NCI-H345 treated with DMSO at 0.1 percent for 48 hours (cell line): ENCODE results near the gene NFIX.

ENCODE experiments used
- DNase-seq: peaks from one replicate; lab custom pipeline; 2025; ENCODE audit not compliant: unreplicated experiment; lab: John Stamatoyannopoulos, UW

The NFIX gene

DNA sequence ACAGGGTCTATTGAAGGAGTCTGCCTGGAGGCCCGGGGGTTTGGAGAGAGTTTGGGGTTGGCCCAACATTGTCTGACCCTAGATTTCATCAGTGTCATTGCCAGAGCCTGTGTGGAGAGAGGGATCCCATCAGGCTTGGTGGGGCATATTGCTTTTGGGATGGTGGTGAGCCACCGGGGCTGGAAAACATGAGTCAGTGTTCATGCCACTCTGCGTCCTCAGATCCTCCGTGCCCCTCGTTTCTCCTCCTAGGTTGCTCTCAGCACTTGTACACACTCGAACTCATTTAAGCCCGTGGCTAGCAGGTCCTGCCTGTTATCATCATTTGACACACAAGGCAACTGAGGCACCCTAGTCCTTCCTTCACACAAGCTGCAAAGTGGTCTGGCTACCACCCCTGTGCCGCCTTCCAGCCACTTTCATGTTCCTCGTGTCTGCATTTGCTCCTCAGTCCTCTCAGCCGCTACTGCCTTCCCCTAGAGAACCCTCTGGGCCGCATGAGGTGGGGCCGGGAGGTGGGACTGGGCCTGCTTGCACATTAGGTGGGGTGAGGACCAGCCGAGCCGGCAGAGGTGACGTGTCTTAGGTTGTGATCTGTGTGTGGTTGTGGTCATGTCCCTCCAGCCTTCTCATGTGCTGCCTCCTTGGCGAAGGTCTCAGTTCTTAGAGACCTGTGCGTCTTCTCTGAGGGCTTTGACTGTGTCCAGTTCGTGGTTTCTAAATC, 126.4 kb downstream of the NFIX start:
- DNase-seq: no peak

DNA sequence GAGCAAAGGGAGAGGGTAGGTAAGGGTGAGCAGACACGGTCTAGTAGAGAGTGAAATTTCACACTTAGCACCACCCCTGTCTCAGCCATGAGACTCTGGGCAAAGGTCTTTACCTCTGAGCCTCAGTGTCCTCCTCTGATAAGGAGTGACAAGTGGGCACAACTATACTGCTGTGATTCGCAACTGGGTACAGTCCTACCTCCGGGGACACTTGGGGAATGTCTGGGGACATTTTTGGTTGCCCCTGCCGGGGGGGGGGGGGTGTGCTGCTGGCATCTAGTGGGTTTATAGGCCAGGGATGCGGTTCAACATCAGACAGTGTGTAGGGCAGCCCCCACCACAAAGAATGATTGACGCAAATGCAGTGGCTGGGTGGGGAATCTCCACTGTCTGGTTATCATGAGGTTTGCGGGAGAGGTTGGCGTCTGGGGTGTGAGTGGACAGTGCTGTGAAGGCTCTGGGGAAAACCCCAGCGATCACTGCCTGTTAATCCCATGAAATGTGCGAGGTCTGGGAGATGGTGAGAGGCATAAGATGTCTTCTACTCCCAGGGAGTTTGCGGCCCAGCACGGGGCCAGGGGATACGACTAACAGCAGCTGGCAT, 127.1 kb downstream of the NFIX start:
- no peak for DNase-seq

DNA sequence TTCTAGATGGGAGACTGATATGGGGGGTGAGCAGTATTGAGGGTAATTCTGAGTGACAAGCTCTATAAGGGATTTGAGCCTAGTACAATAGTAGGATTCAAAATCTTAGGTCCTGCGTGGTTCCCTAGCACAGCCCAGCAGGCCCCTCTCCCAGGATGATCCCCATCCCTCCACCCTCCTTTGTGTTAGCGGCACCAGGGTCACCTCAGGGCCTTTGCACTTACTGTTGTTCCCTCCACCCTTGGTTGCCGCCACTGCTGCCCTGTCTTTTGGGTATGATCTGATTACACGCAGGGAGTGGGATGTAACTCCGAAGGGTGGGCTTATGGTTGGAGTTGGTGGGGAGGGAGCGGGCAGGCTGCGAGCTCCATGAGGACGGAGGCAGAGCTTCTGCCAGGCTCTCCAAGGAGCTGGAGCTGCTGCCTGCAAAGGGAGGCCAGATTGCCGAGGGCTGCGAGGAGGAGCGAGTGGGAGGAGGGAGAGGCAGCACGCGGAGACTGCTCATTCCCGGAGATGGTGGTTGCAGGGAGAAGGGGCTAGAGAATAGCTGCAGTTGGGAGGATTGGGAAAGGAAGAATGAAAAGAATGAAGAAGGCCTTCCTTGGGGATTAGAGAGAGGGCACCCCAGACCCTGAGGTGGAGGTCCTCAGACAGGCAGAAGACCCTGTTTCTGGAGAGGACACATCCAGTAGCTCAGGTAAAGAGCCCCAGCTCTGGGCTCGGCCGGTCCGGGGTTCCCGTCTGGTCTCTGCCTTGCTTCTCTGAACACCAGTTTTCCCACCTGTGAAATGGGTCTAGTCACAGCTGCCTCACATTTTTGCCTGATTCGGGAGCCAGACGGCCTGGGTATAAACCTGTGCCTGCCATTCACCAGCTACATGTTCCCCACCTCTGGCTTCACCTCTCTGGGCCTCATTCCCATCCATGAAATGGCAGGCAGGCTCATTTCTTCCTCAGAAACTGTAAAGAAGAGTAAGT, 128.0 kb downstream of the NFIX start:
- DNase-seq: no peak

DNA sequence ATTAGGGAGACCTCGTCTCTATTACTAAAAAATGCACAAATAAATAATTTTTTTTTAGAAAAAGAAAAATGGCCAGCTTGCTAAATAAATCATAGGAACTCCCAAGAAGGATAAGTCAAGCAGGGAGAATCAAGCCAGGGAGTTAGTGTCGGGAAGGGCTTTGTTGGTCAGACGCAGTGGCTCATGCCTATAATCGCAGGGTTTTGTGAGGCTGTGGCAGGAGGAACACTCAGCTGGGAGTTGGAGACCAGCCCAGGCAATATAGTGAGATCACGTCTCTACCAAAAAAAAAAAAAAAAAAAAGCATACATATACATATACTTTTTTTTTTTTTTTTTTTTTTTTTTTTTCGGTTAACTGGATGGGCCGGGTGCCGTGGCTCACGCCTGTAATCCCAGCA, 131.8 kb downstream of the NFIX start:
- no peak for DNase-seq

DNA sequence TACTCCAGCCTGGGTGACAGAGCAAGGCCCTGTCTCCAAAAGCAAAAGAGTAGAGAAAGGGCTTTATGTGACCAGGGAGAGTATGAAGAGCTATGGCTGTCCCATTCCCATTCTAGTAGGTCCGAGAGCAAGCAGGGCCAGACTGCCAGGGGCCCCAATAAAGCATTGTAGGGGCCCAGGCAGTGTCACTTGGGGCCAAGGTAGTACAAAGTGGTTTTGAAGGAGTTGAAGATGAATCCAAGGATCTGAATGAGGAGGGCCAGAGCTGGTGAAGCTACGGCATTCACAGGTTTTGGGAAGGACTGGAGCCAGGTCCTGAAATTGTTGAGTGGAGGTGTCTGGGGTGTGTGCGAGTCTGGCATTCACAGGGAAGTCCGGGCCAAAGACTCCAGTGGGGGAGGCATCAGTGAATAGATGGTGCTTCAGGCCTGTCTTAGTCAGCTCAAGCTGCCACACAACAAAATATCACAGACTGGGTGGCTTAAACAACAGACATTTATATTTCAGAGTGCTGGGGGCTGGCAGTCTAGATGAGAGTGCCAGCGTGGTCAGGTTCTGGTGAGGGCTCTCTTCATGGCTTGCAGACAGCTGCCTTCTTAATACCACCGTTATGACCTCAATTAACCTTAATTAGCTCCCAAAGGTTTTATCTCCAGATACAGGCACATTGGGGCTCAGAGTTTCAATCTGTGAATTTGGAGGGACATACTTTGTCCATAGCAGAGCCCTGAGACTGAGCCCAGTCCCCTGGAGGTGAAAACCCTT, 132.7 kb downstream of the NFIX start:
- no peak for DNase-seq

DNA sequence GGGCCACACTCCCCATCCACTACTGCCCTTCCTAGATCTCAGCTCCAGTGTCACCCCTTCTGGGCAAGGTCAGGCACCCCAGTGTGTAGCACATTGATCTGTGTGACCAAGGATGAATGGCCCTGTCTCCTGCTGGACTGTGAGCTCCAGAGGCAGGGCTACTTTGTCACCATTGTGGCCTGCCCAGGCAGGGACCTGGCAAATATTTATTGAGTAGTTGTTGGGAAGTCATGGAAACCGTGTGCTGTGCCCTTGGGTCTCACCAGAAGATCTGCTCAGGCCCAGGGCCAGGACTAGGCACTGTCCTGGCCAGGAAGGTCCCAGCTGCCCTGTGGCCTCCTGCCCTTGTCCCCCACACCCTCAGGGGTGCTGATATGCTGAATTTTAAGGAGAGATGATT, 133.3 kb downstream of the NFIX start:
- no peak for DNase-seq

DNA sequence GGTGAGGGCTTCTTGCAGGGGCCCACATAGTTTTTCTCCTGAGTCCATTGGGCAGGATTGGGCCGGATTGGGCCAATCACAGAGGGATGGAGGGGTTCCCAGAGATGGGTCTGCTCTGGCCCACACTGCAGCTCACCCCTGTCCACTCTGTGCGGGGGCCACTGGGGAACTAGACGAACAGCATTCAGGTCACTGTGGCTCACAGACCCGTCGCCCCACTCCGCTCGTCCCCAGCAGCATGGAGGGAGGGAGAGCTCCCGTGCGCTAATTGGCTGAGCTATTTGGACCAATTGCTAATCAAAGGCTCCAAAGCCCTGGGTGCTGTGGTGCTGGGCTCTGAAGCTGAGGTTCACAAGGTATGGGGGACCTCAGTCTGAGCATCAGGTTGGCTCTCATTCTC, 134.1 kb downstream of the NFIX start:
- DNase-seq: no peak

DNA sequence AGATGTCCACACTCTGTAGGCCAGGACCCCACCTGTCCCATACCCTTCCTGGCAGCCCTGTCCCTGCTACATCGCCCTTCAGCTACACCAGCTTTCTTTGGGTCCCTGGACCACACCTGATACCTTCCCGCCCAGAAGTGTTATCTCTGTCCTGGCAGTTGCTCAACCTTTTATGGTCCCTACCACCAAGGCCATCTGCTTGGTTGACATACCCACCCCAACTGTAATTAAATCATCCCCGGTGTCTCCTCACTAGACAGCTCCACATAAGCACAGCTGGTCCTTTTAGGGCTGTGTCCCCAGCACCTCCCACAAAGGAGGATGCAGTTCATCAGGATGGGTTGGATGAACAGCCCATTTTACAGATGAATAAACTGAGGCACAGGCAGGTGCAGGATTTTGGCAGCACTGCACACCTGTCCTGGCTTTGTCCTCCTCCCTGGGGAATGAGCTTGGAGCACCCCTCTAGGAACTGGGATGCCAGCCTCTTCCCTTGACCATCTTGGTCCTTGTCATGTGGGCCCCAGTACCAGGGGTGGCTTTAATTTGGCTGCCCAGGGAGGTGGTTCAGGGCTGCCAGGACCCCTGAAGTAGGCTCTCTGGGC, 135.7 kb downstream of the NFIX start:
- DNase-seq: no peak

DNA sequence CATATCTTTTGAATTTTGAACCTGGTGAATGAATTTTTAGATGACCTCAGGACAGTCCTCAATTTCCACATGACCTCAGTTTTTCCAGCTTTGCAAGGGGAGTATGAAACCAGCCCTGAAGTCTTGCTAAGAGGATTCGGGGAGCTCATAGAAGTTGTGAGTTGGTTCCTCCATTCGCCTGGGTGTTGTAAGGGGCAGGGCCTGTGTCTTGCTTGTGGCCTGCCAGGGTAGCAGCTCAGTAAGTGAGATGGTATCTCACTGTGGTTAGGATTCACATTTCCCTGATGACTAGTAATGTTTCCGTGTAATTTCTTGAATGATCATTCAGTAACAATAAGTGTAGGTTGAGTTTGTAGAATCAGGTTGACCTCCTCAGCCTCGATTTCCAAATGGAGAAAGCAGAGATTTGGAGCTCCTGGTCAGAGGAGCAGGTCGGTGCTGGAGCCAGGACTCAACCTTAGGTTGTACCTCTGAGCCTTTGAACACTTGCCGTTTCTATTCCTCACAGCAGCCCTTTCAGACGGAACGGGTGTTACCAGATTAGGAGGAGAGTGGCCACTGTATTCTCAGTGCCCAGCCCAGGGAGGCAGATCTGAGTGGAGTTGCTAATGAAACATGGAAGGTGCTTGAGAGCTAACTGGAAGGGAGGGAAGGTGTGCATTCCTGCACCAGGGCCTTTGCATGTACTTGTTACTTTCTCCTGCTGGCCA, 137.4 kb downstream of the NFIX start:
- DNase-seq: no peak

DNA sequence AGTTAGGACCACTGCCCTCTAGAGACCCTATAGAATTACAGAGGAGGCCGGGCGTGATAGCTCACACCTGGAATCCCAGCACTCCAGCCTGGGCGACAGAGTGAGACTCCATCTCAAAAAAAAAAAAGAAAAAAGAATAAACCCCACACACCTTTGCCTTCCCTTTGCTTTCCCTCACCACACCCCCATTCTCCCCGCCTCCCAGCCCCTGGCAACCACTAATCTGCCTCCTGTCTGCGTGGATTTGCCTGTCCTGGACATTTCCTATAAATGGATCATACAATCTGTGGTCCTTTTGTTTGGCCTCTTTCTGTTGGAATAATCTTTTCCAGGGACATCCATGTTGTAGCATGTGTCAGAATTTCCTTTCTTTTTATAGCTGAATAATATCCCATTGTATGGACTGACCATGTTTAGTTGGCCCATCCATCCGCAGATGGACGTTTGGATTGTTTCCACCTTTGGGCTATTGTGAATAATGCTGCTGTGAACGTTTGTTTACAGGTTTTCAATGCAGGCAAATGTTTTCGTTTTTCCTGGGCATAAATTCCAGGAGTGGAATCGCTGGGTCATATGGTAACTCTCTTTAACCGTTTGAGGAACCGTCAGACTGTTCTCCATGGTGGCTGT, 138.1 kb downstream of the NFIX start:
- no peak for DNase-seq

DNA sequence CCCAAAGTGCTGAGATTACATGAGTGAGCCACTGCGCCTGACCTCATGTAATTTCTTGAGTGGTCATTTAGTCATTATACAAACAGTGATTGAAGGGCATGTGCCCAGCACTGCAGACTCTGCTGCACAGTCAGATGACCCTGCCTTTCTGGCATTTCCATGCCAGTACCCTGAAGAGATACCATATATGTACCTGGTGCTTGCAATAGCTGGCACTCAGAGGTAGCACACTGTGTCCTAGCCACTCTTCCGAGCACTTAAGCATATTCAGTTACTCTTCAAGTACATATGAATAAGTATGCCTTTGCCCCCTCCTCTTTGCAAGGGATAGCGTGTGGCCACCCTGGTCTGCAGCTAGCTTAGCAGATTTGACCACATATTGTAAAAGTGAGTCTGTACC, 139.4 kb downstream of the NFIX start:
- no peak for DNase-seq

DNA sequence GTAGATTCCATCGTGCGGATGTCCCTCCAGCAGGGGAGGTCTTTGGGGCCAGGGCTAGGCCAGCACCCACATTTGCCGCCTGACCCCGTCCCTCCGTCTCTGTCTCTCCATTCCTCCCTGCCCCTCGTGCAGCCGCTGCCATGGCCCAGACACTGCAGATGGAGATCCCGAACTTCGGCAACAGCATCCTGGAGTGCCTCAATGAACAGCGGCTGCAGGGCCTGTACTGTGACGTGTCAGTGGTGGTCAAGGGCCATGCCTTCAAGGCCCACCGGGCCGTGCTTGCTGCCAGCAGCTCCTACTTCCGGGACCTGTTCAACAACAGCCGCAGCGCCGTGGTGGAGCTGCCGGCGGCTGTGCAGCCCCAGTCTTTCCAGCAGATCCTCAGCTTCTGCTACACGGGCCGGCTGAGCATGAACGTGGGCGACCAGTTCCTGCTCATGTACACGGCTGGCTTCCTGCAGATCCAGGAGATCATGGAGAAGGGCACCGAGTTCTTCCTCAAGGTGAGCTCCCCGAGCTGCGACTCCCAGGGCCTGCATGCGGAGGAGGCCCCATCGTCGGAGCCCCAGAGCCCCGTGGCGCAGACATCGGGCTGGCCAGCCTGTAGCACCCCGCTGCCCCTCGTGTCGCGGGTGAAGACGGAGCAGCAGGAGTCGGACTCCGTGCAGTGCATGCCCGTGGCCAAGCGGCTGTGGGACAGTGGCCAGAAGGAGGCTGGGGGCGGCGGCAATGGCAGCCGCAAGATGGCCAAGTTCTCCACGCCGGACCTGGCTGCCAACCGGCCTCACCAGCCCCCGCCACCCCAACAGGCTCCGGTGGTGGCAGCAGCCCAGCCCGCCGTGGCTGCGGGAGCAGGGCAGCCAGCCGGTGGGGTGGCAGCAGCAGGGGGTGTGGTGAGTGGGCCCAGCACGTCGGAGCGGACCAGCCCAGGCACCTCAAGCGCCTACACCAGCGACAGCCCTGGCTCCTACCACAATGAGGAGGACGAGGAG, 140.1 kb downstream of the NFIX start:
- DNase-seq: no peak

DNA sequence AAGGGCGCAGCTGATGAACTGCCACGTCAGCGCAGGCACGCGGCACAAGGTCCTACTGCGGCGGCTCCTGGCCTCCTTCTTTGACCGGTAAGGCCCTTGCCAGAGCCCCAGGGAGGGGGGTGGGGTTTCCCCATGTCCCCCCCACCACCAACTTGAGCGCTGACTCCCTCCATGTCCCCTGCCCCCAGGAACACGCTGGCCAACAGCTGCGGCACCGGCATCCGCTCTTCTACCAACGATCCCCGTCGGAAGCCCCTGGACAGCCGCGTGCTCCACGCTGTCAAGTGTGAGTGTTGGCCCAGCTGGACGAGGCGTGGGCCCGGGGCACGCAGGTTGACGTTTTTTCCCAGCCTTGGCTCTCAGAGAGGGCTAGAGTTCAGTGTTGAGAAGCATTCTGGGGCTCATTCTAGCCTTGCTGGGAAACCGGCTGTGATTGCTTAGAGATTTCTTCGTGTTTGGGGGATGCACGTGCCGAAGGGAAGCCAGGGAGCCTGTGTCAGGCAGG, 142.1 kb downstream of the NFIX start:
- DNase-seq: no peak

DNA sequence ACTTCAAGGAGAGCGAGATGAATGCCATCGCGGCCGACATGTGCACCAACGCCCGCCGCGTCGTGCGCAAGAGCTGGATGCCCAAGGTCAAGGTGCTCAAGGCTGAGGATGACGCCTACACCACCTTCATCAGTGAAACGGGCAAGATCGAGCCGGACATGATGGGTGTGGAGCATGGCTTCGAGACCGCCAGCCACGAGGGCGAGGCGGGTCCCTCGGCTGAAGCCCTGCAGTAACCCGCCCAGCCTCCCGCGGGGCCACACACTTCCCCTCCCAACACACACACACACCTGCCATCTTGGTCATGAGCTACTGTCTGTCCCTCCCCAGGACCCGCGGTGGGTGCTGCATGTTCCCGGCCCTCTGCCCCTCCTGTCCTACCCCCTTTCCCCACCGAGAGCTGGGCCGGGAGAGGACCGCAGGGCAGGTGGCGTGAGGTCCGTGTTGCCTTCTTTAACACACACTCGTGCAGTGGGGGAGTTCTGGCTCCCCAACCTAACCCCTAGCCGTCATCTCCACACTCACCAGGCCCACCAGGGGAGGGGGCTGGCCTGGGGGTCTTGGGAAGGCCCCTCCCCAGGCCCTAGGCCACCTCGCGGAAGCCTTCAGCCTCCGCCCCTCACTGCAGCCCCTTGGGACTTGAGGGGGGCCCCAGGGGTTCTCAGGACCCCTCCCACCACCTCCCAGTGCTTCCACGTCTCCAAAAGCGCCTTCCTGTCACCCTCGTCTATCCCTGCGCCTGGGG, 143.1 kb downstream of the NFIX start:
- no peak for DNase-seq

DNA sequence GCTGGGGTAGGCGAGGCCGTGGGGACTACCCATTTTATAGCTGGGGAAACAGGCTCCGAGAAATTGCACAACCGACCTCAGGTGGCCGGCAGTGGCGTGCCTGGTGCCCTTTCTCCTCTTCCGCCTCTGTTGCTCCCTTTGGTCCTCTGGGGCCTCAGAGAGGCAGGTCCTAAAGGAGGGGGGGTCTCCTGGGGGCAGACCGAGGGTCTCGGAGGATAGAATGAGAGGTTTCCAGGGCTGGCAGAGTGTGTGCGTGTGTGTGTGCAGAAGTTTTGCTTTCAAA, 143.6 kb downstream of the NFIX start:
- DNase-seq: no peak

DNA sequence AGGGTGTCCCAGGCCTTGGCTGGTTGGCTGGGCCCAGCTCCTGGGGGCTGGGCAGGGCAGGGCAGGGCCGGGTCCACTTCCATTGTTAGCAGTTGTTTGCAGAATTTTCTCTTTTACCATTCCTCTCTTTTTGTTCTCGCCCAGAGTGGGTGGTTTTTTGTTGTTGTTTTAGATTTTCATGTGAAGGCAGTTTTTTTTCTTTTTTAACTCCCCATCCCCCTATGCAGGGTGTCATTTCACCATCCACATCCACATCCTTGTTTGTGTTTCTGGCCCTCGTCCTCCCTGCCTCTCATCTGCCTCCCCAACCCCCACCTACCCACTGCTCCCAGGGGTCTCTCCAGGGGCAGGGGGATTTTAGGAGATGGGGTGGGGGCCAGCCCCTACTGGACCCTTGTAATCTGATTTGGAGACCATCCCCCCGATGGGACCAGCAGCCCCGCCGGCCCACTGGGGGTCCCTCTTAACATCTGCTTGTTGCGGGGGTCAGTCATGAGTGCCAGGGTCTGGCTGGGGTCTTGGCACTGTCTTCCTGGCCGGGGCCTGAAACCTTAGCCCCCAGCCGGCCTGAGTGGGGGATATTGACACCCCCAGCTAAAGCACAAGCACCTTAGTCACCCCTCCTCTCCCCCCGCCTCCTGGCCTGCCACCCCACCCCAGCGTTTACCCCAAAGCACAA, 144.5 kb downstream of the NFIX start:
- DNase-seq: no peak
